HG03439 (cell line): ENCODE results near the gene INSYN1.

ENCODE experiments used
- ATAC-seq: cut with Tn5 transposase; IDR thresholded peaks from one replicate; pipeline ENCODE4 v1.9.1; 2021; ENCODE audit warnings: mild to moderate bottlenecking, moderate library complexity; ENCODE audit not compliant: unreplicated experiment

INSYN1 gene

DNA sequence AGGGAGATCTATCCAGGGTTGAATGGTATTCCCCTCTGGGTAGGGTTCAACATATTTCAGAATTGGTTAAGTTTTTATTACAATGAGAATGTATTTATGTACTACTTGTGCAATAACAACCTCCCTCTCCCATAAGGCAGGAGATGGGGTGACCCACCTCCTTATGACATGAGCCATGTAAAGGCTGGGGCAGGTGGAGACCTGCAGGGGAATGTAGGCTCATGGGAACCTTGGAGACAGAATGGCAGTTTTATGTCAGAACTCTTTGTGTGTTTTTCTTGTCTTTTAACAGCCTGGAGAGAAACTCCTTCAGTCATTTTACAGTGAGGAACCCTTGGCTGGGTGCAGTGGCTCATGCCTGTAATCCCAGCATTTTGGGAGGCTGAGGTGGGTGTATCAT lies 24.6 kb upstream of the INSYN1 start:
- ATAC-seq, result no peak

DNA sequence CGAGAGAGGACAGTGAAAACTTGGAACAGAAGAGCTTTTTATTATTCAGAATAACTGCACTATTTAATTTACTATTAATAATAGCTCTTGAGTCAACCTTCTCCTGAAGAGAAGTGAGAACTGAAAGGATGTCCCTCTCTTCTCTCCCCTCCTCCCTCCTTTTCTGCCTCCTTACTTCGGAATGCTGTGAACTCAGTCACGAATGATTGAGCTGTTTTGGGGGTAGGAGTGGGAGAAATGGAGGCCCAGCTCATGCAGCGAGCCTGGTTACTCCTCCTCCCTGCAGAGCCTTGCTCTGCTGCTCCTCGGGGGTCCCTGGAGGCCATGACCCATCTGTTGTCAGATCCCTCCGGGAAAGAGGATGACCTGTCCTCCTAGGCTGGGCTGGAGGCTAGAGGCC lies 20.3 kb upstream of the INSYN1 start:
- ATAC-seq, result no peak

DNA sequence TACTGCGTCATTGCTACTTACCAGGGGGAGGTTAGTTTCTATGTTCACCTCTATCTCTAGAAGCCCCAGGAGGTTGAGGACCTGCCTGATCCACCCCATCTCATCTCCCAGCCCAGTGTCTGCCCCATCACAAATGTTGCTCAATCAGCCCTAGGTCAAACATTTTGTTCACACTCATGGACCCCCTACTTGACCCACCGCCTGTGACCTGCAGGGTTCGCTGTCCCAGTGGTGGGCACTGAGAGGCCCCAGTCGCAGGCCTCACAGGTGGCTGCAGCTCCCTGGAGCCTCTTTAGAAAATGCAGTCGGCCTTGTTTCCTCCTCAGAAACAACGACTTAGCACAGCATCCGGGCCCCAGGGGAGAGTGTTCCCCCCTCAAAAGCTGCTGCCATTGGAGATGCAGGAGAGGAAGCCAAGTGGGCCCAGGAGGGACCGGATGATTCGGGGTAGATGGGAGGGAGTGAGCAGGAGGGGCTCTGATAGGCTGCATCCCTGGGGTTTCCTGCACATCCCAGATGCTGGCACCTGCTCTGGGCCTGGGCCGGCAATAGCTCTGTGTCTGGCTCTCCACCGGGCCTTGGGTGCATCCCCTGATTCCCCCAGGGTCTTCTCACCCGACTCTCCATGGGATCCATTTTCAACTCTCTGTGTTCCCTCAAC lies 18.4 kb upstream of the INSYN1 start:
- no peak for ATAC-seq

DNA sequence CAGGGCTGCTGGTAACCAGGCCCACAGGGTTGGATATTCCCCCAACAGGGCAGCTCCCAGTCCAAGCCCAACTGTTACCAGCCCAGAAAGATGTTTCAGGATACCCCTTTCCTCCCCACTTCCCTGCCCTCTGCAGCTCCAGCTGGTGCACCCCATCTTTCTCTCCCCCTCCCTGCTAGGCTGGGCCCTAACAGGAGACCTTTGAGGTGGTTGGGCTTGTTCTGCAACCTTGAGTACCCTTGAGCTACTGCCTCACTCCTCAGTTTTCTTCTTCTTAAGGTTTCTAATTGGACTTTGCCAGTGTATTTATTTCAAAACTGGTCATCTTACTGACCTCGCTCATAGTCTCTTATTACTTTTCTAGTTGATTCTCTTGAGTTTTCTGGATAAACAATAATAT lies 16.9 kb upstream of the INSYN1 start:
- ATAC-seq, result no peak

DNA sequence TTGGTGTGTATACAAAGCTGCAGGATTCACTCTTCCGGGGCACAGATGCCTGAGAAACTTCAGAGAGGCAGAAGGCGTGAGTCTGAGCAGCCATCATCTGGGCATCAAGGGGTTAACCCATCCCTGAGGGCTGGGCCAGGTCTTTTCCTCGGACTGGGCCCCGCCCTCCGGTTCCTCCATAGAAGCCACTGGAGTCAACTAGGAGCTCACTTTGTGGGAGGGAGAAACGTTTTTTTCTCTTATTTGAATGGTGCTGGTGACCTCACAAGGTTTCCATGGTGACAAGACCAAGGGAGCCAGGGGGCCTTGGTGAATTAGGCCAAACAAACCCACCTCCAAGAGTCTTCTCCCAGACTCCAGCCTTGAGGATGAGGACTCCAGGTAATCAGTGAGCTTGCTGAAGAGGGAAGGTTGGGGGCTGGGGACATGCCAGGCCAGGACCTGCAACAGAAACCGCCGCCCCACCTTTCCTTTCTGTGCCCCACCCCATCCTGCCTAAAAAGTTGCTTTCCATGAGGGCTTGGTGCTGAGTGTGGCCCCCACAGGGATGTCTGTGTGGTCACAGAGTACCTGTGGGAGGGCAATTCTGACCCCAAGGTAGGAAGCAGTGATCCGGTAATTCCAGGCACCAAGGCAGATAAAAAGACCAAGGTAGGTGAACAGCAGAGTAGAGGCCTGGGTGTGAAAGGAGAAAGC lies 14.8 kb upstream of the INSYN1 start:
- ATAC-seq, result no peak

DNA sequence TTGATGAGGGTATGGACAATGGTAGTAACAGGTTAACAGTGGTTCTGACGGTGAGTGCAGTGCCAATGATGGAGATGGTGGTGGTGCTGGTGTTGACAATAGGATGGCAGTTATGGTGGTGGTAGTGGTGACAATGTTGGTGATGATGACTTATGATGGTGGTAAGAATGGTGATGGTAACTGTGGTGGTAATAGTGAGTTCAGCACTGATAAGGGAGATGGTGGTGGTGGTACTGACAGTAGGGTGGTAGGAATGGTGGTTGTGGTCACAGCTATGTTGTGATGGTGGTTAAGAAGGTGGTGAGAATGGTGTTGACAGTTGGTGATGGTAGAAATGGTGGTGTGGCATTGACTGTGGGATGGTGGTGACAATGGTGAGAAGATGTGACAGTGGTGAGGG lies 13.4 kb upstream of the INSYN1 start:
- no peak for ATAC-seq

DNA sequence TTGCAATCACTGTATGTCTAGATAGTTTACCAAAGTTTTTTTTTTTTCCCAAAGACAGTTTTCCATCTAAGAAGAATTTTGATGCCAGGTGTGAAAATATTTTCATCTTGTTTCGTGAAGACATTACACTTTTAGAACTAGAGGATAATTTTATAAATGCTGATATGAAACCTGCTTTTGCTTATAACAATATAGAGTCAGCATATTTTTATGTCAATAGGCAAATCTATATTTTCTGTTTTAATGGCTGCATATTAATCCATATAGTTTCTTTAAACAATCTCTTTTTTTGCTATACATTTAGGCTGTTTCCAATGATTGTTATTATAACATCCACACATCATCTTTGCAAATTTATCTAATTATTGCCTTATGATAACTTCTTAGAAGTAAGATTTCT lies 12.6 kb upstream of the INSYN1 start:
- ATAC-seq, result no peak

DNA sequence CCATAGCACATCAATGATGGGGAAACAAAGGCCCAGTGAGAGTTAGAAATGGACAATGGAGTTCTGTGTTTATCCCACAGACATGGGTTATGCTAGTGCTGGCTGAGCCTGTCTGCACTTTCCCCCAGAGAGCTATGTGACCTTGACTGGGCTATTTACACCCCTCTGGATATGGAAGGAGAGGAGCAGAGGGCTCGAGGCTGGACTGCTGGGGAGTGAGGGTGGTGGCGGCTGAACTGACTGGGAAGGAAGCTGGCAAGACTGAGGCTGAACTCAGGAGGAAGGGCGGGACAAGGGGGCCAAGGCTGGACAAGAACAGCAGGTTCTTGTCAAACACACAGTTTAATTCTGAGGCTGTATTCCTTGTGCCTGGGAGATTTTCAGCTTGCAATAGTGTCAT lies 10.8 kb upstream of the INSYN1 start:
- ATAC-seq, result no peak

DNA sequence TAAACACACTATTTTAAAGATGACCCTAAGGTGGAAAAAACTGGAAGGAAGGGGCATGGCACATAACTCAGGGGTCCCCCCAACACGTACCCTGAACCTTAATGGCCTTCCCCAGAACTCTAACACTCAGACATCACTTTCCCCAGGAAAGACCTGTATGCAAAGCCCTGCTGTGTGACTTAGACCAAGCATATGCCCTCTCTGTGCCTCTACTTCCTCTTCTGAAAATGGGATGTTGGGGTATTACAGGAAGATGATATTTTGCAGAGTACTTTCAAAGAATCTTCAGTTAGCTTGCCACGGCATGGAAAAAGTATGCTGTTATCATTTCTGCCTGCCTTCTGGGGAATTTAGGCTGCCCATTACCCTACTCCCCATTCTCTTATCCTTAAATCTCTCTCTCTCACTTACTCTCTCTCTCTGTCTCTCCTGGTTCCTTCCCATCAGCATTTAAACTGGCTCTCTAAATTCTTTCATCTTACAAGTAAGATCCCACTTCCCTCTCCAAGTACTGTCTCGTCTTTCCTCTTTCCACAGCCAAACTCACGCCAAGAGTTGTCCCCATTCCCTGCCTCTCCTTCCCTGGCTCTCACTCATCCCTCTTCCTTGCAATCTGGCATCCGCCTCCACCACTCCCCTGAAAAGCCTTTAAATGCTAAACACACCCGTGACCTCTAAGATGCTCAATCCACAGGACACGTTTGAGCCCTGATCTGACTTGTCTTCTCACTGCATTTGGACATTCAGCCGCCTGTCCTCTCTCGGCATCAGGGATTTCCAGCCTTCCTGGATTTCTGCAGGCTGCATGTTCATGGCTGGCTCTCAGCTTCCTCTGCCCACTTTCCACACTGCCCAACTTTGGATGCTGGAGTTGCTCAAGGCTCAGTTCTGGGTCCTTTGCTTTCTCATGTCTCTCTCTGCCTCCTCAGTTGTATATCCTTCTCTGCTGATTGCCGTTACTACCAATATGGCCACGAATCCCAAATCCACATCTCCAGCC lies 7.5 kb upstream of the INSYN1 start:
- ATAC-seq, result no peak

DNA sequence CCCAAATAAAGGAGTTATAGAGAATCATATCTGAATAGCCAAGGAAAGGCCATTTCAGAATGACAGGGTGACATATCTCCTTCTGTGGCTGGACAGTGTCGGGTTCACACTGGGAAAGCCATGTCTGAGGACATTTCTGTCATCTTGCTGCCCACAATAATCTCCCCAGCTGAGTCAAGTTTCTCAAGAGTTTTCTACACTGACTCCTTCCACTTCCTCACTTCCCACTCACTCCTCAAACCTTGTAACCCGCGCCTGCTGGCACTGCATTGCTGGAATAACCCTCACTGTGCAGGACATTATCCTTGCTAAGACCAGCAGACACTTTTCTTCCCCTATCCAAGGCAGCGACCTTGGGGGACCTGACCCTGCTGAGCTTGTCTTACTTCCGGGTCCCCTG lies 5.3 kb upstream of the INSYN1 start:
- no peak for ATAC-seq

DNA sequence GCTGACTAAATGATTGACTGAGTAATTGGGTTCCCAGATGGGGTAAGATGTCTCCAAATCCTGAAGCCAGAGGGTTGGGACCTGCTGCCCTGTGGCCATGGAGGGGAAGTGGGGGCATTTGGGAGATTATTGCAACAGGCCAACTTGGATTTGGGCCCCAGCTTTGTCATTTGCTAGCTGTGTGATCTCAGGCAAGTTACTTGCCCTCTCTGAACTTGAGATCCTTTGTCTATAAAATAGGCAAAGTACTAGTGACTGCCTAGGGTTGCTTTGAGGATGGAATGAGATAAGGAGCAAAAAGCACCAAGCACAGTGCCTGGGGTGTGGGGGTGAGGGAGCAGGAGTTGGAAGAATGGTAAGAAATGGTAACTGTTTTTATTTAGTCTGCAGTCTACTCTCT lies 4.4 kb upstream of the INSYN1 start:
- ATAC-seq, result no peak

DNA sequence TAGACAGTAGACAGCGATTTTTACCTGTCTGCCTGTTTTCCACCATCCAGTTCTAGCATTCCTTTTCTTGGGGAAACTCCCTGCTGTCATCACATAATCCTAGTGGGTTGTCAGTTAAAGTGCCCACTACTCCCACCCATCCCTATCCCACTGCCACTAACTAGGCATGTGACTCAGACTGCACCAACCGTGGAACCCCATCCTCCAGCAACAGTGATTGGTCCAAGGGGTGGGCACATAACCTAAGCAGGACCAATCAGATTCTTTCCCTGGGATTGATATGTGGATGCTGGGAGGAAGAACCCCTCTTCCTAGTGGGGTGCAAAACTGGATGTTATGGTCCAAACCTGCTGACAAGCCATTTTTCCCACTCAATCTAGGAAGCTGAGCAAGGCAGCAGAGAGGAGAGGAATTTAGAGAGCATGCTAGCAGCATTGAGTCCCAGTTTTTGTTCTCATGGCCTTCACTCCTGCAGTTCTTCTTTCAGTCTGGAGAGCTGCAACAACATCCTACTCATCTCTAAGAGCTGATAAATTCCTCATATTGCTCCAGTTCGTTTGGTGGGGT lies 3.9 kb upstream of the INSYN1 start:
- ATAC-seq, result no peak

DNA sequence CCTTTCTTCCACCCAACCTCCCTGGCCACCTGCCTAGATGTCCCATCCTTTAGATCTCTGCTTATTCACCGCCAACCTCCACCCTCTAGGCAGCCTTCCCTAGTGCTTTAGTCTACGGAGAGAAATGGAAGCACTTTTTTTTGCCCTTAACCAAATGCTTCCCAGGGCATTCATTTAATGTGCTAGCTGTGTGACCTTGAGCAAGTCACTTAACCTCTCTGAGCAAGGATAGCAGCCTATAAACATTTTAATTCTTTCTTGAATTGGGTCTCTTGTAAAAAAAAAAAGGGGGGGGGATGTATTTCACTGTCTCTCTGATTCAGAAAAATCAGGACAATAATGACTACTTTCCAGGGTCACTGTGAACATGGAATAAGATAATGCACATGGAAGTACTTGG lies 3.2 kb upstream of the INSYN1 start:
- no peak for ATAC-seq

DNA sequence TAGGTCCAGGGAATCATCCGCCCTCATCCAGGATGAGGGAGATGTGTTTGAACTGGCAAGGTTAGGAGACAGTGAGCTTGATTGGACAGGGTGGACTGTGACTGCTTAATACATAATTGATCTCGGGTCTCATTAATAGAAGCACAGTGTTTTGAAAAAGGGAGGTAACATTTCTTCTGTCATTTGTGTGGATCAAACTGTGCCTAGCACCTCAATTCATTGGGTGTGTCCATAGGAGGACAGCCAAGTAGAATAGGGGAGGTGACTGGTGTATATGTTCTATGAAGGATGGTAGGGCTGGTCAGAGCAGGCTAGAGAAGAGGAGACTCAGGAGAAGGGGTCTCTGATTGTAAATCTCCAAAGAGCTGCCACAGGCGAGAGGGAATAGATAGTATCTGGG lies 2.8 kb upstream of the INSYN1 start:
- no peak for ATAC-seq

DNA sequence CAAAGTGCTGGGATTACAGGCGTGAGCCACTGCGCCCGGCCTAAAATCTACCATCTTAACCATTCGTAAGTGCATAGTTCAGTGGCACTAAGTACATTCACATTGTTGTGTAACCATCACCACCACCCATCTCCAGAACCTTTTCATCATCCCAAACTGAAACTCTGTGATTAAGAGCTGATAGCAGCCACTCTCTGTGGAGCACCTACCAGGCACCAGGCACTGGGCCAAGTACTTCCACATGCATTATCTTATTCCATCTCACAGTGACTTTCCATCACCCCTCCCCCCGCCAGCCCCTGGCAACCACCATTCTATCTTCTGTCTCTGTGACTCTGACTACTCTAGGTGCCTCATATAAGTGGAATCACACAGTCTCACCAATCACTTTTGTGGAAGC lies 2.3 kb upstream of the INSYN1 start:
- no peak for ATAC-seq

DNA sequence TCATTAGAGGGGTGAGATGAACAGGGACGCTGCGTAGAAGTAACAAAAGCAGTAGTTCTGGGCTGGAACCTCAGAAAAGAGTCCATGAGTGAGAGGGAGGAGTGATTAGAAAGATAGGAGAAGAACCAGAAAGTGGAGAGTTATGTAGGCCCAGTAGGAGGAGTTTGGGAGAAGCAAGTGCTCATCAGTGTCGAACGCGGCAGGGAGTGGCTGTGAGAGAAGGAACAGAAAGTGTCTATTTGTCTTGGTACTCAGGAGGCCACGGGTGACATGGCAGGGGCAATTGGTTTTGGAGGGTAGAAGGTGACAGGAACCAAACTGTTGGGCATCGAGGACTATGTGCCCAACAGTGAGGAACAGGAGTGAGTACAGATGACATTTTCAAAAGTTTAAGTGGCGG lies 1.3 kb upstream of the INSYN1 start:
- ATAC-seq, result no peak

DNA sequence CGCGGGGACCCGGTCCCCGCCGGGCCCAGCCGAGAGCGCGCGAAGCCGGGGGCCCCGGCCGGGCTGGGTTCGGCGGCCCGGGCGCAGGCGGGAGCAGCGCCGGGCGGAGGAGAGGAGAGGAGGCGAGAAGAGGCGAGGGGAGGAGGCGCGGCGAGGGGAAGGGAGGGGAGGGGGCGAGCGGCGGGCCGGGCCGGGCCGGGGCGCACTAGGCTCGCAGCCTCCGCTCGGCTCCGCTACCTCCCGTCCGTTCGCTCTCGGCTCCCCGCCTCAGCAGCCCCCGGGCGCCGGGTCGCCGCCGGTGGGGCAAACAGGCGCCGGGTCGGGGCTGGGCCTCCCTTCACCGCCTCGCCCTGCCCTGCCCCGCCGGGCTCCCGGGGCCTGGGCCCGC lies 351 bp downstream of the INSYN1 start:
- ATAC-seq, result no peak

DNA sequence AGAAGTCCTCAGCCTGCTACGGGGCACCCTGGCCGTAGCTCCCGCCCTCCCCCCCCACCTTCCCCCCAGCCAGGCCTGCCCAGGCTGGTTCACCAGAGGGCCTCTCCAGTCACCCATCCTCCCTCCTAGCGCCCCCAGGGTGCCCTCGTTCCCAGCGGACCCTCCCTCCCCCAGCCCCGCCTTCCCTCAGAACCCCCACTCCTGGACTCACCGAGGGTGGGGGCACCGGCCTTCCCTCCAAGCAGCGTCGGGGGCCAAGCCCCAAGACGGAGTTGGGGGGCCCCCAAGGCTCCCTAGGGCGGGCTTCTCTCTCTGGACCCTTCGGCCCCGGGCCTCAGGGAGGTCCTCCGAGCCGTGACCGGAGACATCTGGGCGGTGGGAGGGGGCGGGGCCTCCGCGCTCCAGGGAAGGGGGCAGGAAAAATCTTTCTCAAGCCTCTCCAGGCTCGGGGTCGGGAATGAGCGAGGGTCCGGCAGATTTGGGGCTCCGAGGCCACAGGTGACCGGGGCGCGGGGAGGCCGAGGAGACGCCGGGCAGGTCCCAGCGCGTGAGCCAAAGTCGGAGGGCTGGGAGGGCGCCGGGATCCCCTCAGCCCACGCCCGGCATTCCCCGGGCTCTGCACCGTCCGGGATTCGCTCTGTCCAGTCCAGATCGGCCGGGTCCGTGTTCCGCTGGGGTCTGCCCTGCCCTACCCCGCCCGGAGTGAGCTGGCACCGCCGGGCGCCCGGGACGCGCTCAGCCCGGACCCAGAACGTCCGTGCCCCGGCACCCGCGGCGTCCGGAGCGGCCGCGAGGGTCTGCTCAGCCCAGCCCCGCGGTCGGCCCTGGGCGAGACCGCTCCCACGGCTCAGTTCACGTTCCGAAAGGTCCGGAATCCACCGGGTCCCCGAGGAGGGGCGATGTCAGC lies 999 bp downstream of the INSYN1 start:
- no peak for ATAC-seq

DNA sequence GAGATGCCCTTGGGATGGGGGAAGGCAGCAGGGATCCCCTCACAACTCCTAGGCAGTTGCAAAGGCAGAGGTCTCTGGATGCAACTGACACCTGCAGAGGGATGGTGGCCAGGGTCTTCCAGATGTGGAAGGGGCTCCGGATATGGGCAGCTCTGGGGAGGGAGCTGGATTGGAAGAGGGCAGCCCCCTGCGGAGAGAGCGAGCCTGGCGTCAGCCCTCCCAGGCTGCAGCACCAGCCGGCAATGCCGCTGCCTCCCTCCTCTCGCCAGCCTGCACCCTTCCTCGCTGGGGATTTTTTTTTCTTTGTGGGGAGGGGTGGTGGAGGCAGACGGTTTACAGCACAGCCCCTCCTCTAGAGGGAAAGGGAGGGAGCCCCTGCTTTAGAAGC lies 1.6 kb downstream of the INSYN1 start:
- no peak for ATAC-seq

DNA sequence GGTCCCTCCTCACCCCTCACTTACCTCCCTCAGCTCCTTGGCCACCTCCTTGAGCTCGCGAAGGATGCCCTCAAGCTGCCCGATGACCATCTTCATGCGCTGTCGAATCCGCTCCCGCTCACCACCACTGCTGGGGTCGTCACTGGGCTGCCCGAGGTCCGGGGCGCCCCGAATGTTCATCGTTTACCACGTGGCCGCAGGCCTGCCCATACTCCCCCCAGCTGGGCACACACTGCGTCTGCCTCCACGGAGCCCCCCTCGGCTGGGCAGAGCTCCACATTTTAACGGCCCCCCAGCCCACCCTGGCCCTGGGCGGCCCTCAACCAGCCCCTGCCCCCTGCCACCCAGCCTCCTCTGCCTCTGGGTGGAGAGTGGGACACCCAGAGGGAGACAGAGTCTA lies 2.2 kb downstream of the INSYN1 start:
- ATAC-seq, result no peak
